SK-N-MC (cell line): ENCODE results near the gene LETMD1.

Source experiments
- EZH2 ChIP-seq: fragments of 200-600 bp; sonication (generic); IDR thresholded peaks from one replicate; pipeline ENCODE4 v1.6.1; 2017; ENCODE audit warnings: antibody characterized with exemption
- FOXP2 ChIP-seq: optimal IDR thresholded peaks from 2 replicates; pipeline ENCODE3; 2011; ENCODE audit warnings: mild to moderate bottlenecking, moderate library complexity; ENCODE audit not compliant: insufficient read depth; ENCODE audit errors: extremely low read length, control extremely low read depth
- POLR2AphosphoS5 ChIP-seq: IDR thresholded peaks from 2 replicates; pipeline ENCODE4 v1.6.1; 2012; ENCODE audit warnings: mild to moderate bottlenecking, low read depth, low read length, borderline replicate concordance

- TF ChIP-seq POLR2AphosphoS5 = no peak
- TF ChIP-seq EZH2 = no peak
- no peak for TF ChIP-seq FOXP2
Measured at GRCh38 chr12:51085757-51086156, 37.6 kb downstream of the LETMD1 start.
